ENCODE results near the gene GRID1.

Gene GRID1

GRCh38 chr10:86353506-86354485 is 12.8 kb downstream of the GRID1 start:
- DNase-seq: no peak

GRCh38 chr10:86350897-86351296 is 15.7 kb downstream of the GRID1 start:
- no peak for DNase-seq

GRCh38 chr10:86349940-86350630 is 16.5 kb downstream of the GRID1 start:
- no peak for DNase-seq

GRCh38 chr10:86349474-86349873 is 17.1 kb downstream of the GRID1 start:
- DNase-seq: peak in 1 of 14 donors; percentile 9

- peak in 5 of 14 donors; percentile 24 to 40 (median 33) for DNase-seq
These were observed 18.0 kb downstream of the GRID1 start for GRCh38 chr10:86348321-86349210.

- no peak for DNase-seq
These were observed 18.7 kb downstream of the GRID1 start for GRCh38 chr10:86347856-86348255.

- DNase-seq: no peak
These were observed 19.6 kb downstream of the GRID1 start for GRCh38 chr10:86346799-86347665.

GRCh38 chr10:86345859-86346798 is 20.5 kb downstream of the GRID1 start:
- no peak for DNase-seq

- no peak for DNase-seq
These were observed 21.2 kb downstream of the GRID1 start for GRCh38 chr10:86345296-86345858.

- no peak for DNase-seq
These were observed 21.9 kb downstream of the GRID1 start for GRCh38 chr10:86344714-86345161.

- no peak for DNase-seq
These were observed 22.3 kb downstream of the GRID1 start for GRCh38 chr10:86344281-86344680.

GRCh38 chr10:86343761-86344160 is 22.8 kb downstream of the GRID1 start:
- DNase-seq: peak in 1 of 14 donors; percentile 6

- DNase-seq: no peak
These were observed 24.3 kb downstream of the GRID1 start for GRCh38 chr10:86342111-86342863.

GRCh38 chr10:86341361-86341811 is 25.2 kb downstream of the GRID1 start:
- no peak for DNase-seq

- no peak for DNase-seq
These were observed 25.7 kb downstream of the GRID1 start for GRCh38 chr10:86340991-86341260.

- no peak for DNase-seq
These were observed 26.2 kb downstream of the GRID1 start for GRCh38 chr10:86340176-86340990.

- DNase-seq: no peak
These were observed 27.2 kb downstream of the GRID1 start for GRCh38 chr10:86339226-86339865.

GRCh38 chr10:86337121-86337601 is 29.4 kb downstream of the GRID1 start:
- DNase-seq: no peak
